Esophagus muscularis mucosa (tissue), 4 donors: ENCODE measurements around the gene ATP8B1. TPM values are rescaled to one million over a fixed set of nuclear protein-coding genes. Genes with fewer than 3 reads are reported as not detected.
A peak's percentile ranks its signal among the peaks of the same experiment; 100 is the strongest.

Experiments
- DNase-seq: peaks from one replicate; pipeline ENCODE4 v3.0.0-alpha.2; 2017; ENCODE audit errors: extremely low spot score
- H3K27ac ChIP-seq, 4 donors: fragments of 200-600 bp; sonication (generic); replicated peaks in 1 of 4; 1 replicate in 3 of 4; 2 replicates in 1 of 4; pipeline ENCODE4 v1.5.1; 2016 to 2019; ENCODE audit warnings: mild to moderate bottlenecking in 1 of 4
- H3K27me3 ChIP-seq, 4 donors: fragments of 200-600 bp; sonication (generic); one replicate each; pipeline versions ENCODE4 v1.5.1 to v1.6.0; 2016 to 2019
- H3K36me3 ChIP-seq, 4 donors: fragments of 200-600 bp; sonication (generic); one replicate each; pipeline ENCODE4 v1.5.1; 2016 to 2019
- H3K4me1 ChIP-seq, 4 donors: fragments of 200-600 bp; sonication (generic); one replicate each; pipeline ENCODE4 v1.5.1; 2016 to 2019
- H3K4me3 ChIP-seq, 4 donors: fragments of 200-600 bp; sonication (generic); 1 replicate in 2 of 4; 2 replicates in 2 of 4; pipeline ENCODE4 v1.5.1; 2016 to 2019; ENCODE audit warnings: mild to moderate bottlenecking in 4 of 4, moderate library complexity in 1 of 4
- H3K9me3 ChIP-seq, 4 donors: fragments of 200-600 bp; sonication (generic); 1 replicate in 3 of 4; 2 replicates in 1 of 4; pipeline ENCODE4 v1.5.1; 2016 to 2019
- EP300 ChIP-seq: sonication (generic); formaldehyde crosslinking; IDR thresholded peaks from one replicate; pipeline ENCODE4 v1.6.1; 2017; ENCODE audit warnings: antibody characterized with exemption
- POLR2A ChIP-seq: fragments of 450-650 bp; IDR thresholded peaks from one replicate; pipeline ENCODE4 v1.6.1; 2017; ENCODE audit warnings: antibody characterized with exemption, moderate library complexity, mild to moderate bottlenecking, low read depth
- POLR2AphosphoS5 ChIP-seq, 2 donors: sonication (generic); formaldehyde crosslinking; IDR thresholded peaks; one replicate each; pipeline ENCODE4 v1.6.1; 2017; ENCODE audit warnings: antibody characterized with exemption in 2 of 2
- WGBS: methylation state at CpG from one replicate; pipeline ENCODE4 v1.1.5; 2018; 5-methylcytosine and 5-hydroxymethylcytosine counted together
- intact Hi-C: fragments of 100-400 bp; cut with DNase I; formaldehyde crosslinking; loops from one replicate; pipeline ENCODE4 v1.15.1; 2023
- total RNA-seq, 4 donors: library from RNA; depleted of rRNA; stranded (reverse); fragments of >200 nt; gene quantifications; one replicate each; pipeline versions ENCODE4 v1.1.0 to v1.2.1, GENCODE V29; 2016
- TF ChIP-seq, protein P1 (sequence below), 3 experiments: fragments of 200-600 bp in 2 of 3; fragments of 450-650 bp in 1 of 3; sonication (generic) in 2 of 3; IDR thresholded peaks; one replicate each; pipeline ENCODE4 v1.5.1; 2017 to 2019; ENCODE audit warnings: antibody characterized with exemption in 3 of 3, mild to moderate bottlenecking in 2 of 3, moderate library complexity in 1 of 3

The ATP8B1 gene
- total RNA-seq, 4 donors from 2014 or later, result 18.3 to 21.9 (median 19.6) TPM

DNA sequence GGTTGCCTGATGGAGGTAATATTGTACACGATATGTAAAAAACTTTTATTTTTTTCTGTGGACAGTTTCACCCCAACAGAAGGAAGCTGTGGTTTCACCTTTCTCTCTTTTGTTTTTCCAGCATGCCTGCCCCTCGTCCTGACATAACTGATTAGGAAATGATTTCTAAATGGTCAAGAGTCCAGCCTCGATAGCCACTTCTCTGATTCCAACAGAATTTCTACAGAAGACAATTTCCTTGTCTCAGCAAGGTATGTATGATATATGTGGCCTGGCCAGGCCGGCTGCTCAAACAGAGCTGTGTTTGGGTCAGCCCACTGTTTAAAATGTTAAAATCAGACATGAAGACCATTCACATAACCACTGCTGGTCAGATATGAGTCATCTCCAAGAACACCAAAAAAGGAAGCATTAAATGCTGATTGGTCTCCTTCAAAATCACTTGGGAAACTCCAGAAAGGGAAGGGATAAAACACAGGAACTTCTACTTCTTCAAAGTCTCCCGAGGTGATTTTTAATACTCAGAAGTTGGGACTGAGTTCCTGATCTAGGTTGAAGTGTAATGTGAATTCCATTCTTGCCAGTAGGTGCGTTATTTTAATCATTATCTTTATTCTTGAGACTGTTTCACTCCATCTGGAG, 22.3 kb downstream of the ATP8B1 start:
- Histone ChIP-seq H3K9me3 (no peaks in the 10 kb centered on the region), H3K27ac (peak overlapping the region; percentile 66 to 78 (median 68)), H3K36me3 (no peaks in the 10 kb centered on the region), H3K27me3 (no peaks in the 10 kb centered on the region), H3K4me3 (peak overlapping the region in 3 of 4 donors; percentile 1 to 7 (median 3)), H3K4me1 (peaks cover 41 to 80% (median 74%) of the 10 kb centered on the region in 4 donors)
- WGBS, result 14% methylated on average over 6 of the region's 6 CpGs
- TF ChIP-seq EP300 (no peak), POLR2A (no peak), POLR2AphosphoS5 (IDR thresholded peaks at IDR 0.05) (peak in 1 of 2 donors; percentile 33)
- TF ChIP-seq, protein P1, sequence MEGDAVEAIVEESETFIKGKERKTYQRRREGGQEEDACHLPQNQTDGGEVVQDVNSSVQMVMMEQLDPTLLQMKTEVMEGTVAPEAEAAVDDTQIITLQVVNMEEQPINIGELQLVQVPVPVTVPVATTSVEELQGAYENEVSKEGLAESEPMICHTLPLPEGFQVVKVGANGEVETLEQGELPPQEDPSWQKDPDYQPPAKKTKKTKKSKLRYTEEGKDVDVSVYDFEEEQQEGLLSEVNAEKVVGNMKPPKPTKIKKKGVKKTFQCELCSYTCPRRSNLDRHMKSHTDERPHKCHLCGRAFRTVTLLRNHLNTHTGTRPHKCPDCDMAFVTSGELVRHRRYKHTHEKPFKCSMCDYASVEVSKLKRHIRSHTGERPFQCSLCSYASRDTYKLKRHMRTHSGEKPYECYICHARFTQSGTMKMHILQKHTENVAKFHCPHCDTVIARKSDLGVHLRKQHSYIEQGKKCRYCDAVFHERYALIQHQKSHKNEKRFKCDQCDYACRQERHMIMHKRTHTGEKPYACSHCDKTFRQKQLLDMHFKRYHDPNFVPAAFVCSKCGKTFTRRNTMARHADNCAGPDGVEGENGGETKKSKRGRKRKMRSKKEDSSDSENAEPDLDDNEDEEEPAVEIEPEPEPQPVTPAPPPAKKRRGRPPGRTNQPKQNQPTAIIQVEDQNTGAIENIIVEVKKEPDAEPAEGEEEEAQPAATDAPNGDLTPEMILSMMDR (IDR thresholded peaks at IDR 0.05), result peak in 1 of 3 experiments; percentile 7
- intact Hi-C loops, result no loop called here
- DNase-seq, result no peak

DNA sequence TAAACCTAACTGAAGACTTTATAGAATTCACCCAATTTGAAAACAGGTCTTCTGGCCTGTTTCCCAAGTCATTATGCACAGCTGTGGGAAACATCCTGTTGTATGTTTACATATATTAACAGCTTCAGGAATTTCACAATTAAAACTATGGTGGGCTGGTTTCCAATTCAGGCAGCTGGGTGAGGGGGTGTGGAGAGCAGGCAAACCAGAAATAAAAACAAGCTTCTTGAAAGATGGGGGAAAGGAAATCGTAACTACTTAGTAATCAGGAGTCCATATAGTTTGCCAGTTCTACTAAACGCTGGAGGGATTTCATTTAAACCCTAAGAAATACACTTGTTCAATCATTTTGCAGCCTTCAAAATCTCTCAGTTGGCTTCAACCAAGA, 22.8 kb downstream of the ATP8B1 start:
- H3K4me3 ChIP-seq, result peak overlapping the region in 3 of 4 donors; percentile 1 to 7 (median 3)
- intact Hi-C loops, result no loop called here
- 6% methylated on average over 2 of the region's 2 CpGs for WGBS
- peak overlapping the region; percentile 66 to 78 (median 68) for H3K27ac ChIP-seq
- TF ChIP-seq, protein P1 (IDR thresholded peaks at IDR 0.05), result no peak
- TF ChIP-seq EP300 (no peak), POLR2AphosphoS5 (IDR thresholded peaks at IDR 0.05) (no peak)
- peaks cover 43 to 86% (median 76%) of the 10 kb centered on the region in 4 donors for H3K4me1 ChIP-seq
- no peaks in the 10 kb centered on the region for H3K36me3 ChIP-seq
- no peaks in the 10 kb centered on the region for H3K27me3 ChIP-seq
- DNase-seq, result no peak
- H3K9me3 ChIP-seq, result no peaks in the 10 kb centered on the region

DNA sequence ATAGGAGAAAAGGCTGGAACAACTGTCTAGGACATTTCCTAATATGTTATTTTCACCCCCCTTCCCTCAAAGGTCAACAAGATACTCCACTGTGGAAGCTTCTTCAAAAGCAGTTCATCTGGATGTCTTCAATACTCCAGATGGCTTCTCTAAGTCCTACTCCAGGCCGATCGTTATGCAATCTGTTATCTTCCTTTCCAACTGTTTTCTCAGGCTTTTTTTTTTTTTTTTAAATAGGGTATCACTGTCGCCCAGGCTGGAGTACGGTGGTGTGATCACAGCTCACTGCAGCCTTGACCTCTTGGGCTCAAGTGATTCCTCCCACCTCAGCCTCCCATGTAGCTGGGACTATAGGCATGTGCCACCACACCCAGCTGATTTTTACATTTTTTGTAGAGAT, 26.3 kb downstream of the ATP8B1 start:
- 28% methylated on average over 4 of the region's 4 CpGs for WGBS
- Histone ChIP-seq H3K27me3 (no peaks in the 10 kb centered on the region), H3K27ac (peak overlapping the region; percentile 50 to 69 (median 65)), H3K4me3 (no peak overlapping the region), H3K9me3 (no peaks in the 10 kb centered on the region), H3K4me1 (peaks cover 37 to 81% (median 76%) of the 10 kb centered on the region in 4 donors), H3K36me3 (no peaks in the 10 kb centered on the region)
- intact Hi-C loops, result no loop called here
- DNase-seq, result no peak
- peak in 1 of 2 donors; percentile 54 for TF ChIP-seq POLR2AphosphoS5 (IDR thresholded peaks at IDR 0.05)
- TF ChIP-seq, protein P1 (IDR thresholded peaks at IDR 0.05), result no peak

DNA sequence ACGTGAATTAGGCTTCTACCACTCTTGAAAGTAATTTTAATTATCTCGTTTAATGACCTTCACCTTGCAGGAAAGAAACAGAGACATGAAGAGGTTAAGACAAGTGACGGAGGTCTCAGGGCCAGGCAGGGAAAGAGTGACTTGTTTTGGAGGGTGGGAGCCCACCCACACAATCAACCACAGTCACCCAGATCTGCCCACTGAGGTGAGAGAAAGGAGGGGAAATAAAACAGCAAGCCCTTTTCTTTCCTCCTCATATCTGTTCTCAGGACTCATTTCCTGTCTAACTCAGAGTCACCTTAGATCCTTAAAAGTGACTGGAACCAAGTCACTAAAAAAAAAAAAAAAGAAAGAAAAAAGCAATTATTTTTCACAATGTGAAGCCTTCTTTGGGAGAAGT, 26.8 kb downstream of the ATP8B1 start:
- H3K27ac ChIP-seq, result peak overlapping the region; percentile 50 to 69 (median 65)
- H3K36me3 ChIP-seq, result no peaks in the 10 kb centered on the region
- intact Hi-C loops, result no loop called here
- H3K9me3 ChIP-seq, result no peaks in the 10 kb centered on the region
- no peak for DNase-seq
- peaks cover 37 to 81% (median 74%) of the 10 kb centered on the region in 4 donors for H3K4me1 ChIP-seq
- H3K27me3 ChIP-seq, result no peaks in the 10 kb centered on the region
- 87% methylated on average over 3 of the region's 3 CpGs for WGBS
- H3K4me3 ChIP-seq, result no peak overlapping the region
- no peak for TF ChIP-seq EP300
- TF ChIP-seq POLR2A, result no peak
- TF ChIP-seq, protein P1 (IDR thresholded peaks at IDR 0.05), result no peak
- TF ChIP-seq POLR2AphosphoS5 (IDR thresholded peaks at IDR 0.05), result no peak

DNA sequence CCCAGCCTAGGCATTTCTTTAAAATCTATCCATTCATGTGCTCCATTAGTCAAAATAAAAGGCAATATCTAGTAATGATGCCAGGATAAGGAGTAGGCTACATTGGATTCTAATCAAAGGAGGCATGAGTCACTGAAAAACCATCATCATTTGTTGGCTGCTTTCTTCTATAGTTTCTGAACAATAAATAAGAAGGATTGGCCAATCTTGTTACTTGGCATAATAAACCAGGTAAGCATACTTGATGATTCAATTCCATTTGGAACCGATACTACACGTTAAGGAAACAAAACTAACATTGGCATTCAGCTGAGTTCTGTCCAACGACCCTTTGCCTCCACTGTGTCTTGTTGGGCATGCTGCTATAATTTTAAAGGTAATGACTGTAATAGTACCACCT, 27.2 kb downstream of the ATP8B1 start:
- peaks cover 37 to 81% (median 72%) of the 10 kb centered on the region in 4 donors for H3K4me1 ChIP-seq
- H3K9me3 ChIP-seq, result no peaks in the 10 kb centered on the region
- no peak overlapping the region for H3K4me3 ChIP-seq
- H3K27ac ChIP-seq, result peak overlapping the region; percentile 50 to 69 (median 65)
- no peaks in the 10 kb centered on the region for H3K36me3 ChIP-seq
- intact Hi-C loops, result no loop called here
- DNase-seq, result no peak
- WGBS, result 80% methylated on average over 3 of the region's 3 CpGs
- no peaks in the 10 kb centered on the region for H3K27me3 ChIP-seq
- TF ChIP-seq, protein P1 (IDR thresholded peaks at IDR 0.05), result no peak
- TF ChIP-seq POLR2AphosphoS5 (IDR thresholded peaks at IDR 0.05), result no peak
